Measurements from ENCODE around the gene RPP30.

RPP30 gene

DNA sequence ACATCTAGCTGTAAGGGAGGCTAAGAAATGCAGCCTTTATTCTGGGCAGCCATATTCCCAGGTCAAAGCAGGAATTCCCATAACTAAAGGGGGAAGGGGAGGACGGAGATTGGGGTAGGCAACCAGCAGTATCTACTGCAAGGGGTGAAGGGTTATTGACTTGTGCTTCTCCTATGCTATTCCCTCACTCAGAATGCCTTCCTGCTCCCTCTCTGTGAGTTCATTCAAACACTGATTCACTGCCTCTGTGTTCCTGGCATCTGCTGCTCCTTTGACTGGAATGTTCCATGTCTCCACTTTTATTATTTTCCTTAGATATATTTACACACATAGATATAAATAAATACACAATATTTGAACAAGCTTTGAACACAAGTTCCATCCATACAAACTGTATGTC is 25.0 kb upstream of the RPP30 start:
- DNase-seq (ENCODE audit: low read depth) = no peak
- no peak for TF ChIP-seq CTCF (IDR thresholded peaks at IDR 0.05; ENCODE audit: low read depth, low read length, missing control alignments)
- H3K4me3 ChIP-seq (ENCODE audit: low read depth, low read length) = no peak overlapping the region

- H3K4me3 ChIP-seq (ENCODE audit: low read depth, low read length) = no peak overlapping the region
- no peak for TF ChIP-seq CTCF (IDR thresholded peaks at IDR 0.05; ENCODE audit: low read depth, low read length, missing control alignments)
- DNase-seq (ENCODE audit: low read depth) = no peak
Measured at GRCh38 chr10:90847436-90847835, 24.3 kb upstream of the RPP30 start.

GRCh38 chr10:90849956-90850749 is 21.6 kb upstream of the RPP30 start:
- no peak for TF ChIP-seq CTCF (IDR thresholded peaks at IDR 0.05; ENCODE audit: low read depth, low read length, missing control alignments)
- H3K4me3 ChIP-seq (ENCODE audit: low read depth, low read length) = no peak overlapping the region

DNA sequence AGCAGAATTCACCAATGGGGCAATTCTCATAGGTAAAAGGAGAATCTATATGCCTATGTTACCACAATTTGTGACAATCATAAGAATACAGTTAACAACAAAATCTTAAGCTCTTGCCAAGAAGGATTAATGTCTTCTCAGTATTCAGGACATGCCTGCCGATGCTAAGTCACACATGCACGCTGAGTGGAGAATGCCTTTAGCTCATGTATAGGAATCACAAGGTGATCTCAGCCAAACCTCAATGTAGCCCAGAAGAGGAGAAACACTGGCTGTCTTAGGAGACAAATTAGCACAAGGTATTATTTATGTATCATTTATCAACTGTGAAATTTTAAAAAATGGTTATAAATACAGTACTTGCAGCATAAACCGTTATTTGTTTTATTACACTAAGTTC is 16.6 kb upstream of the RPP30 start:
- no peak for DNase-seq (ENCODE audit: low read depth)
- no peak for TF ChIP-seq CTCF (IDR thresholded peaks at IDR 0.05; ENCODE audit: low read depth, low read length, missing control alignments)

More at GRCh38 chr10:90849956-90850749, 21.6 kb upstream of the RPP30 start:
- DNase-seq (ENCODE audit: low read depth) = no peak

DNA sequence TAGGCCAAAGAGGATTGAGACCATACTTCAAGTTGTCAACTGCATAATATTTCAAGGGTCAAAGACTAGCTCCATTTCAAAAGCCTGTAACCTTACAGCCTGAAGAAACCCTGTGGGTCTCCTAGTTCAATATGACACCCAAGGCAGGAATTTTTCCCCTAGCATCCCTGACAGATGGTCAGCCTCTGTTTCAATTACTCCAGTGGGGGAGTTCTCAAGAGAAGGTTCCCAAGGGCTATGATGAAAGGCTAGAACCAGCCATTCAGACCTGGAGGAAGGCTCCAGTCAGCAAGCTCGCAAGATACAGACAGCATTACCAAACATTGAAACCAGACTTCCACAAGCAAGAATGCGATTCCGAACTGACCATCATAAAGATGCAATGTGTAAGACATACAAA is 15.5 kb upstream of the RPP30 start:
- TF ChIP-seq CTCF (IDR thresholded peaks at IDR 0.05; ENCODE audit: low read depth, low read length, missing control alignments) = no peak
- no peak for DNase-seq (ENCODE audit: low read depth)
- no peak overlapping the region for H3K4me3 ChIP-seq (ENCODE audit: low read depth, low read length)

More for the DNA sequence above, 16.6 kb upstream of the RPP30 start:
- H3K4me3 ChIP-seq (ENCODE audit: low read depth, low read length) = no peak overlapping the region

GRCh38 chr10:90856964-90857634 is 14.7 kb upstream of the RPP30 start:
- peak overlapping the region; percentile 59 for H3K4me3 ChIP-seq (ENCODE audit: low read depth, low read length)
- no peak for DNase-seq (ENCODE audit: low read depth)
- no peak for TF ChIP-seq CTCF (IDR thresholded peaks at IDR 0.05; ENCODE audit: low read depth, low read length, missing control alignments)
